MM.1S (cell line): ENCODE data around the gene IFT122.

Experiments
- DNase-seq: peaks from one replicate; pipeline ENCODE4 v3.0.0-alpha.2; 2015
- H2AFZ ChIP-seq: fragments of 300-600 bp; sonication (generic); 2 replicates; pipeline ENCODE4 v1.6.0; 2016; ENCODE audit warnings: antibody characterized with exemption, low read length
- H3F3A ChIP-seq: fragments of 300-600 bp; sonication (generic); 2 replicates; pipeline ENCODE4 v1.6.1; 2016; ENCODE audit warnings: mild to moderate bottlenecking, antibody characterized with exemption, low read length, moderate library complexity, mixed read lengths; ENCODE audit not compliant: insufficient read depth
- H3K27ac ChIP-seq: fragments of 300-600 bp; sonication (generic); 2 replicates; pipeline ENCODE4 v1.5.1; 2016; ENCODE audit warnings: mild to moderate bottlenecking, low read length
- H3K27me3 ChIP-seq: fragments of 300-600 bp; sonication (generic); replicated peaks from 2 replicates; pipeline ENCODE4 v1.6.0; 2016; ENCODE audit warnings: low read length; ENCODE audit not compliant: insufficient read depth
- H3K36me3 ChIP-seq: fragments of 300-600 bp; sonication (generic); replicated peaks from 2 replicates; pipeline ENCODE4 v1.6.1; 2016; ENCODE audit warnings: mild to moderate bottlenecking, low read length, mixed read lengths; ENCODE audit not compliant: insufficient read depth
- H3K4me1 ChIP-seq: fragments of 300-600 bp; sonication (generic); 2 replicates; pipeline ENCODE4 v1.6.1; 2016; ENCODE audit warnings: low read length, mixed read lengths
- H3K4me2 ChIP-seq: fragments of 300-600 bp; sonication (generic); 2 replicates; pipeline ENCODE4 v1.6.0; 2016; ENCODE audit warnings: low read depth, low read length
- H3K4me3 ChIP-seq: fragments of 300-600 bp; sonication (generic); 2 replicates; pipeline ENCODE4 v1.5.1; 2016; ENCODE audit warnings: low read length, mixed read lengths
- H3K79me2 ChIP-seq: fragments of 300-600 bp; sonication (generic); 2 replicates; pipeline ENCODE4 v1.6.1; 2016; ENCODE audit warnings: mixed run types, low read length, mixed read lengths
- H3K9ac ChIP-seq: fragments of 300-600 bp; sonication (generic); 2 replicates; pipeline ENCODE4 v1.6.1; 2016; ENCODE audit warnings: low read length, mixed read lengths
- H3K9me2 ChIP-seq: fragments of 300-600 bp; sonication (generic); replicated peaks from 2 replicates; pipeline ENCODE4 v1.6.1; 2016; ENCODE audit warnings: mild to moderate bottlenecking, low read length, mixed read lengths; ENCODE audit not compliant: insufficient read depth
- H3K9me3 ChIP-seq: fragments of 300-600 bp; sonication (generic); replicated peaks from 2 replicates; pipeline ENCODE4 v1.6.1; 2016; ENCODE audit warnings: mild to moderate bottlenecking, low read length, mixed read lengths; ENCODE audit not compliant: insufficient read depth
- H4K20me1 ChIP-seq: fragments of 300-600 bp; sonication (generic); 2 replicates; pipeline ENCODE4 v1.6.1; 2016; ENCODE audit warnings: mild to moderate bottlenecking, low read length, moderate library complexity, mixed read lengths; ENCODE audit not compliant: insufficient read depth
- EZH2 ChIP-seq: fragments of 300-600 bp; sonication (generic); optimal IDR thresholded peaks from 2 replicates; pipeline ENCODE3; 2017; ENCODE audit warnings: low read depth, mild to moderate bottlenecking, antibody characterized with exemption, low read length, mixed read lengths
- EZH2phosphoT487 ChIP-seq: fragments of 300-600 bp; sonication (generic); IDR thresholded peaks from 2 replicates; pipeline ENCODE4 v1.6.1; 2018; ENCODE audit warnings: antibody characterized with exemption, low read length
- TF ChIP-seq, protein P1 (sequence below): fragments of 300-600 bp; sonication (generic); IDR thresholded peaks from 2 replicates; pipeline ENCODE4 v1.5.1; 2016; ENCODE audit warnings: antibody characterized with exemption, low read length, mixed read lengths

The IFT122 gene

DNA sequence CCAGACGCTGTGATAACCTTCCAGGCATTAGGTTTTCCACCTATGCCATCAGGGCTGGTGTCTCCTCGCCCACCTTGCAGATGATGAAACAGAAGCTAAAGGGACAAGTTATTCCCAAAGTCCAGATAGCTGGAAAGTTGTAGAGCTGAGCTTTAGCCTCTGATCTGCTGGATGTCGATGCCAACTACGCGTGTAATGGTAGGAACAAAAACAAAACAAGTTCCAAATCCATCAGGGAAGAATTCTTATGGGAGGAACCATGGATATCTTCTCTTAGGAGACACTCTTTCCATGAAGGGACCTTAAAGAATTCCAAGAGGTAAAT lies 60.3 kb downstream of the IFT122 start:
- Histone ChIP-seq H3K27ac (no peak overlapping the region), H3F3A (0 out of 2 replicates have a peak, but pooled peaks cover 5% of the 10 kb centered on the region), H3K9ac (no peak overlapping the region), H3K36me3 (no peaks in the 10 kb centered on the region), H3K9me2 (no peaks in the 10 kb centered on the region), H3K4me2 (no peak overlapping the region), H3K9me3 (no peaks in the 10 kb centered on the region), H3K4me1 (peaks cover 22% of the 10 kb centered on the region), H3K27me3 (no peaks in the 10 kb centered on the region), H4K20me1 (no peaks in the 10 kb centered on the region), H2AFZ (no peak overlapping the region), H3K79me2 (no peaks in the 10 kb centered on the region), H3K4me3 (no peak overlapping the region)
- DNase-seq: no peak
- TF ChIP-seq EZH2phosphoT487: no peak
- TF ChIP-seq, protein P1, sequence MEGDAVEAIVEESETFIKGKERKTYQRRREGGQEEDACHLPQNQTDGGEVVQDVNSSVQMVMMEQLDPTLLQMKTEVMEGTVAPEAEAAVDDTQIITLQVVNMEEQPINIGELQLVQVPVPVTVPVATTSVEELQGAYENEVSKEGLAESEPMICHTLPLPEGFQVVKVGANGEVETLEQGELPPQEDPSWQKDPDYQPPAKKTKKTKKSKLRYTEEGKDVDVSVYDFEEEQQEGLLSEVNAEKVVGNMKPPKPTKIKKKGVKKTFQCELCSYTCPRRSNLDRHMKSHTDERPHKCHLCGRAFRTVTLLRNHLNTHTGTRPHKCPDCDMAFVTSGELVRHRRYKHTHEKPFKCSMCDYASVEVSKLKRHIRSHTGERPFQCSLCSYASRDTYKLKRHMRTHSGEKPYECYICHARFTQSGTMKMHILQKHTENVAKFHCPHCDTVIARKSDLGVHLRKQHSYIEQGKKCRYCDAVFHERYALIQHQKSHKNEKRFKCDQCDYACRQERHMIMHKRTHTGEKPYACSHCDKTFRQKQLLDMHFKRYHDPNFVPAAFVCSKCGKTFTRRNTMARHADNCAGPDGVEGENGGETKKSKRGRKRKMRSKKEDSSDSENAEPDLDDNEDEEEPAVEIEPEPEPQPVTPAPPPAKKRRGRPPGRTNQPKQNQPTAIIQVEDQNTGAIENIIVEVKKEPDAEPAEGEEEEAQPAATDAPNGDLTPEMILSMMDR: no peak
- TF ChIP-seq EZH2: no peak

DNA sequence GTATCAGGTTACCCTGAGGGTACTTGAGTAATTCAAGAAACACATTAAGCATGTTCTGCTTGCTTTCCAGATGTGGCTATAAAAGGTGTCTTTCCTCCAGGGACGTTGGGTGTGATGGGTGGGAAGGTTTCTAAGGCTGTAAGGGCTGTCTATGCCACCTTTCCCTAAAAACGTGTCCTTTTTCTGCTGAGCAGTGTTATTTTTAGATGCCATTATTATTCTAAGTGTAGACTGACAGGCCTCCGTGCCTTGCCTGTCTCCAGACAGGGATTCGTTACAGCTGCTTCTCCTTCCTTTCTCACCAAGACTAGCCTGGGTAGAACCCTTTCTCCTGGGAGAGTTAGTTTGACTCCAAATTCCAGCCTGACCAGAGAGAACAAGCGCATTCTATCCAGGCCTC lies 61.6 kb downstream of the IFT122 start:
- Histone ChIP-seq H2AFZ (no peak overlapping the region), H3K27ac (no peak overlapping the region), H3K4me3 (no peak overlapping the region), H4K20me1 (no peaks in the 10 kb centered on the region), H3K4me1 (peaks cover 25% of the 10 kb centered on the region), H3K27me3 (no peaks in the 10 kb centered on the region), H3K36me3 (no peaks in the 10 kb centered on the region), H3K9ac (no peak overlapping the region), H3F3A (0 out of 2 replicates have a peak, but pooled peaks cover 5% of the 10 kb centered on the region), H3K9me3 (no peaks in the 10 kb centered on the region), H3K9me2 (no peaks in the 10 kb centered on the region), H3K79me2 (no peaks in the 10 kb centered on the region), H3K4me2 (no peak overlapping the region)
- TF ChIP-seq EZH2 (no peak), EZH2phosphoT487 (no peak)
- TF ChIP-seq, protein P1: no peak
- no peak for DNase-seq

DNA sequence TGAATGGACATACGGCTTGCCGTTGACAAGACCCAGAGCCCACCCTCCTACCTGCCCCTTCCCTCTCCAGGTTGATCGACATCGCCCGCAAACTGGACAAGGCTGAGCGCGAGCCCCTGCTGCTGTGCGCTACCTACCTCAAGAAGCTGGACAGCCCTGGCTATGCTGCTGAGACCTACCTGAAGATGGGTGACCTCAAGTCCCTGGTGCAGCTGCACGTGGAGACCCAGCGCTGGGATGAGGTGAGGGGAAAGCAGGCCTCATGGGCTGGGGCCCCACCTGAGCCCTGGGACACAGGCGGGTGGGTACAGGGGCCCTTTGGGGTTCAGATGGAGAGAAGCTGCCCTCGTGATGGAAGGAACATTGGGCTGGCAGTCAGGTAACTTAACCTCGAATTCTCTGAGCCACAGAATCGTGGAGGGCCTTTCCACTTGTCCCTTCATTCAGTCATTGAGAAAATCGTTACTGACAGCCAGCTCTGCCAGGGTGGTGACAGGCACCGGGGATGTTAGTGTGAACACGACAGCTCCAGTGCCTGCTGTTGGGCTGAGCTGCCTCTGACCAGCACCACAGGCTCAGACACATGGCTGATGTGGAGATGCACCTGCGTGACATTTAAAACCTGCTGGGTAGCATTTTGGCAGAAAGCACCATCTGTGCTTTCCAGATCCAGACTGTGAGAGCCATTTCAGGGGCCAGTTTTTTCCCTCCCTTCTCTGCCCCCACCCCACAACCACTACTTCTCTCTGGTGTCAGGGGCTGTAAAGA lies 62.8 kb downstream of the IFT122 start:
- Histone ChIP-seq H2AFZ (no peak overlapping the region), H3K9me3 (no peaks in the 10 kb centered on the region), H3K27me3 (no peaks in the 10 kb centered on the region), H3K4me1 (peaks cover 25% of the 10 kb centered on the region), H3K79me2 (no peaks in the 10 kb centered on the region), H3K4me3 (no peak overlapping the region), H3K27ac (no peak overlapping the region), H3F3A (0 out of 2 replicates have a peak, but pooled peaks cover 5% of the 10 kb centered on the region), H3K9me2 (no peaks in the 10 kb centered on the region), H4K20me1 (no peaks in the 10 kb centered on the region), H3K36me3 (no peaks in the 10 kb centered on the region), H3K9ac (no peak overlapping the region), H3K4me2 (no peak overlapping the region)
- no peak for TF ChIP-seq EZH2
- DNase-seq: no peak
